ENCODE measurements around the gene ZNF853.

DNA sequence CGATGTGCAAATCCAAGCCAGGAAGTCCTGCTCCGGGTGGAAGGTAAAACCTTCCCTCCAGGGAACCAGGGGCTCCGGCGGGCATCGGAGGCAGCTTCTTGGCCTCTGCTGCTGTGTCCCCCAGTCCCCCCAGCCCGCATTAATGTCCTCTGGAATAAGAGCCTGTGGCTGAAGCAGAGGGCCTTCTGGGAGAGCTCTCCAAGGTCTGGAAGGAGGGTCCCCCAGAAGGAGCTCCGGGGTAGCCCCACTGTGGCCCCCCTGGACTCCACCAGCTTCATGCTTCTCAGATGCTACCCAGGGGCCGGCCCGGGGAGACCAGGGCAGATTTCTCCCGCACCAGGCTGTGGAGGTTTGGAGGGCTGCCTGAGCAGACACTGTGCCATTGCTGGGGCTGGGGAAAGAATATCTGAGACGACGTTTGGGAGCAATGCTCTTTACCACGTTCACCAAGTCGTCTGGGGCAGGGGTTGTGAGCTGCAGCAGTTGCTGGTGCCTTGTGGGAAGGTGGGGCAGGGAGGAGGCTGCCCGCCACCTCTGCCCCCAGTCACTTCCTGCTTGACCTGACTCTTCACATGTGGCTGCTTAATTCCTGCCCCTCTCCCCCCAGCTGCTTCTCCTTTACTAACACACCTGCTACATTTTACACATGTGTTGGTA lies 8.3 kb downstream of the ZNF853 start:
- TF ChIP-seq TAF1 (conservative IDR thresholded peaks at IDR 0.05) (no peak), GABPA (IDR thresholded peaks at IDR 0.05 in 1 of 2, conservative IDR thresholded peaks at IDR 0.05 in 1 of 2) (no peak), RXRA (IDR thresholded peaks at IDR 0.05) (no peak), YY1 (IDR thresholded peaks at IDR 0.05) (no peak), EGR1 (IDR thresholded peaks at IDR 0.05; ENCODE audit: low read depth in 2 of 2) (no peak), SP1 (IDR thresholded peaks at IDR 0.05) (no peak)
- TF ChIP-seq, protein P1, sequence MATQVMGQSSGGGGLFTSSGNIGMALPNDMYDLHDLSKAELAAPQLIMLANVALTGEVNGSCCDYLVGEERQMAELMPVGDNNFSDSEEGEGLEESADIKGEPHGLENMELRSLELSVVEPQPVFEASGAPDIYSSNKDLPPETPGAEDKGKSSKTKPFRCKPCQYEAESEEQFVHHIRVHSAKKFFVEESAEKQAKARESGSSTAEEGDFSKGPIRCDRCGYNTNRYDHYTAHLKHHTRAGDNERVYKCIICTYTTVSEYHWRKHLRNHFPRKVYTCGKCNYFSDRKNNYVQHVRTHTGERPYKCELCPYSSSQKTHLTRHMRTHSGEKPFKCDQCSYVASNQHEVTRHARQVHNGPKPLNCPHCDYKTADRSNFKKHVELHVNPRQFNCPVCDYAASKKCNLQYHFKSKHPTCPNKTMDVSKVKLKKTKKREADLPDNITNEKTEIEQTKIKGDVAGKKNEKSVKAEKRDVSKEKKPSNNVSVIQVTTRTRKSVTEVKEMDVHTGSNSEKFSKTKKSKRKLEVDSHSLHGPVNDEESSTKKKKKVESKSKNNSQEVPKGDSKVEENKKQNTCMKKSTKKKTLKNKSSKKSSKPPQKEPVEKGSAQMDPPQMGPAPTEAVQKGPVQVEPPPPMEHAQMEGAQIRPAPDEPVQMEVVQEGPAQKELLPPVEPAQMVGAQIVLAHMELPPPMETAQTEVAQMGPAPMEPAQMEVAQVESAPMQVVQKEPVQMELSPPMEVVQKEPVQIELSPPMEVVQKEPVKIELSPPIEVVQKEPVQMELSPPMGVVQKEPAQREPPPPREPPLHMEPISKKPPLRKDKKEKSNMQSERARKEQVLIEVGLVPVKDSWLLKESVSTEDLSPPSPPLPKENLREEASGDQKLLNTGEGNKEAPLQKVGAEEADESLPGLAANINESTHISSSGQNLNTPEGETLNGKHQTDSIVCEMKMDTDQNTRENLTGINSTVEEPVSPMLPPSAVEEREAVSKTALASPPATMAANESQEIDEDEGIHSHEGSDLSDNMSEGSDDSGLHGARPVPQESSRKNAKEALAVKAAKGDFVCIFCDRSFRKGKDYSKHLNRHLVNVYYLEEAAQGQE (IDR thresholded peaks at IDR 0.05) = no peak
- TF ChIP-seq, protein P2, sequence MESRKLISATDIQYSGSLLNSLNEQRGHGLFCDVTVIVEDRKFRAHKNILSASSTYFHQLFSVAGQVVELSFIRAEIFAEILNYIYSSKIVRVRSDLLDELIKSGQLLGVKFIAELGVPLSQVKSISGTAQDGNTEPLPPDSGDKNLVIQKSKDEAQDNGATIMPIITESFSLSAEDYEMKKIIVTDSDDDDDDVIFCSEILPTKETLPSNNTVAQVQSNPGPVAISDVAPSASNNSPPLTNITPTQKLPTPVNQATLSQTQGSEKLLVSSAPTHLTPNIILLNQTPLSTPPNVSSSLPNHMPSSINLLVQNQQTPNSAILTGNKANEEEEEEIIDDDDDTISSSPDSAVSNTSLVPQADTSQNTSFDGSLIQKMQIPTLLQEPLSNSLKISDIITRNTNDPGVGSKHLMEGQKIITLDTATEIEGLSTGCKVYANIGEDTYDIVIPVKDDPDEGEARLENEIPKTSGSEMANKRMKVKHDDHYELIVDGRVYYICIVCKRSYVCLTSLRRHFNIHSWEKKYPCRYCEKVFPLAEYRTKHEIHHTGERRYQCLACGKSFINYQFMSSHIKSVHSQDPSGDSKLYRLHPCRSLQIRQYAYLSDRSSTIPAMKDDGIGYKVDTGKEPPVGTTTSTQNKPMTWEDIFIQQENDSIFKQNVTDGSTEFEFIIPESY (IDR thresholded peaks at IDR 0.05) = no peak
- TF ChIP-seq, protein P3, sequence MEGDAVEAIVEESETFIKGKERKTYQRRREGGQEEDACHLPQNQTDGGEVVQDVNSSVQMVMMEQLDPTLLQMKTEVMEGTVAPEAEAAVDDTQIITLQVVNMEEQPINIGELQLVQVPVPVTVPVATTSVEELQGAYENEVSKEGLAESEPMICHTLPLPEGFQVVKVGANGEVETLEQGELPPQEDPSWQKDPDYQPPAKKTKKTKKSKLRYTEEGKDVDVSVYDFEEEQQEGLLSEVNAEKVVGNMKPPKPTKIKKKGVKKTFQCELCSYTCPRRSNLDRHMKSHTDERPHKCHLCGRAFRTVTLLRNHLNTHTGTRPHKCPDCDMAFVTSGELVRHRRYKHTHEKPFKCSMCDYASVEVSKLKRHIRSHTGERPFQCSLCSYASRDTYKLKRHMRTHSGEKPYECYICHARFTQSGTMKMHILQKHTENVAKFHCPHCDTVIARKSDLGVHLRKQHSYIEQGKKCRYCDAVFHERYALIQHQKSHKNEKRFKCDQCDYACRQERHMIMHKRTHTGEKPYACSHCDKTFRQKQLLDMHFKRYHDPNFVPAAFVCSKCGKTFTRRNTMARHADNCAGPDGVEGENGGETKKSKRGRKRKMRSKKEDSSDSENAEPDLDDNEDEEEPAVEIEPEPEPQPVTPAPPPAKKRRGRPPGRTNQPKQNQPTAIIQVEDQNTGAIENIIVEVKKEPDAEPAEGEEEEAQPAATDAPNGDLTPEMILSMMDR (IDR thresholded peaks at IDR 0.05; ENCODE audit: low read depth, low read length, missing input control) = no peak
- TF ChIP-seq, protein P4, sequence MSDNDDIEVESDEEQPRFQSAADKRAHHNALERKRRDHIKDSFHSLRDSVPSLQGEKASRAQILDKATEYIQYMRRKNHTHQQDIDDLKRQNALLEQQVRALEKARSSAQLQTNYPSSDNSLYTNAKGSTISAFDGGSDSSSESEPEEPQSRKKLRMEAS (IDR thresholded peaks at IDR 0.05) = no peak
- TF ChIP-seq, protein P5, sequence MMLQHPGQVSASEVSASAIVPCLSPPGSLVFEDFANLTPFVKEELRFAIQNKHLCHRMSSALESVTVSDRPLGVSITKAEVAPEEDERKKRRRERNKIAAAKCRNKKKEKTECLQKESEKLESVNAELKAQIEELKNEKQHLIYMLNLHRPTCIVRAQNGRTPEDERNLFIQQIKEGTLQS (IDR thresholded peaks at IDR 0.05) = no peak

Data from liver (tissue), 3 donors.